PFSK-1 (cell line): Measurements from ENCODE around the gene ANXA7.

Experiments used
- POLR2AphosphoS5 ChIP-seq: IDR thresholded peaks from 2 replicates; pipeline ENCODE4 v1.6.1; 2012; ENCODE audit warnings: low read depth, mild to moderate bottlenecking, control low read depth, low read length, moderate library complexity
- TAF1 ChIP-seq: IDR thresholded peaks from 2 replicates; pipeline ENCODE4 v1.6.1; 2012; ENCODE audit warnings: low read length, control low read depth, borderline replicate concordance; ENCODE audit not compliant: insufficient read depth

- no peak for TF ChIP-seq POLR2AphosphoS5
- no peak for TF ChIP-seq TAF1
These were observed 10.6 kb upstream of the ANXA7 start for GRCh38 chr10:73424478-73424877.
